T-helper 2 cell (primary cell): Measurements from ENCODE around the gene CCRL2.
"Not testable (repeated sequence)": the region's sequence is repeated elsewhere in the genome, so short reads cannot be mapped to it uniquely, and the experiment has no call there.

Source experiments
- DNase-seq, 5 experiments: peaks; one replicate each; pipeline versions ENCODE4 v3.0.0 to v3.0.0-alpha.2; 2012 to 2022

The CCRL2 gene

DNA sequence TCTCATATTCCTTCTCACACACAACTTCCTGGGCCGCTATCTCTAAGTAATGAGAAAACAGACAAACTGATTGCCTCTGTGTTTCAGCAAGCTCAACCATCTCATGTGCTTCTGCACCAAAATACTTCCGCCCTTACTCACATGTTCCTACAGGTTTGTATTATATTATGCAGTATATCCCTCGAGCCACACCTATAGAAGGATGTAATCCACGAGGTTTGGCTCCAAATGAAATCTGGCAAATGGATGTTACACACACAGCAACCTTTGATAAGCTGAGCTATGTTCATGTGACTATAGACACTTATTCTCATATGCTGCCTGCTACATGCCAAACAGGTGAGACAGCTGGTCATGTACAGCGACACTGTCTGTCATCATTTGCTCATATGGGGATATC is 22.6 kb downstream of the CCRL2 start:
- DNase-seq, result no peak

DNA sequence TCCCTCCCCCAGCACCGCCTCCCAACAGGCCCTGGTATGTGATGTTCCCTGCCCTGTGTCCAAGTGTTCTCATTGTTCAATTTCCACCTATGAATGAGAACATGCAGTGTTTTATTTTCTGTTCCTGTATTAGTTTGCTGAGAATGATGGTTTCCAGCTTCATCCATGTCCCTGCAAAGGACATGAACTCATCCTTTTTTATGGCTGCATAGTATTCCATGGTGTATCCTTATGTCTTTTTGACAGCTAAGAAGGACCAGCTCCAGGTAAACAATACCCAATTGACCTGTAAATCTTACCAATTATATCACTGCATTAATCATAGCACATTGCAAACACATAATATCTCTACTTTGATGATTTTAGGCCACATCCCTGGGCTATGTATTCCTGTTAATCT is 23.8 kb downstream of the CCRL2 start:
- not testable (repeated sequence) for DNase-seq

DNA sequence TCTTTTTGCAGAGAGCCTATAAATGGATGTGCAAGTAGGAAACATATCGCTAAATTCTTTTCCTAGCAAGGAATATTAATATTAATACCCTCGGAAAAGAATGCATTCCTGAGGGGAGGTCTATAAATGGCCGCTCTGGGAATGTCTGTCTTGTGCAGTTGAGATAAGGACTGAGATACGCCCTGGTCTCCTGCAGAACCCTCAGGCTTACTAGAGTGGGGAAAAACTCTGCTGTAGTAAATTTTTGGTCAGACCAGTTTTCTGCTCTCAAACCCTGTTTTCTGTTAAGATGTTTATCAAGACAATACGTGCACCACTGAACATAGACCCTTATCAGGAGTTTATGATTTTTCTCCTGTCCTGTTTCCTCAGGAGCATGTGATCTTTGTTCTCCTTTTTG is 24.8 kb downstream of the CCRL2 start:
- not testable (repeated sequence) for DNase-seq

GRCh38 chr3:46433118-46433517 is 26.1 kb downstream of the CCRL2 start:
- not testable (repeated sequence) for DNase-seq

GRCh38 chr3:46433841-46434240 is 26.8 kb downstream of the CCRL2 start:
- no peak for DNase-seq

- DNase-seq, result no peak
Observed at GRCh38 chr3:46435081-46435726, 28.1 kb downstream of the CCRL2 start.

- DNase-seq, result no peak
Observed at GRCh38 chr3:46438831-46439230, 31.8 kb downstream of the CCRL2 start.

GRCh38 chr3:46440531-46441294 is 33.7 kb downstream of the CCRL2 start:
- DNase-seq, result peak in 2 of 5 experiments; percentile 60 to 82

DNA sequence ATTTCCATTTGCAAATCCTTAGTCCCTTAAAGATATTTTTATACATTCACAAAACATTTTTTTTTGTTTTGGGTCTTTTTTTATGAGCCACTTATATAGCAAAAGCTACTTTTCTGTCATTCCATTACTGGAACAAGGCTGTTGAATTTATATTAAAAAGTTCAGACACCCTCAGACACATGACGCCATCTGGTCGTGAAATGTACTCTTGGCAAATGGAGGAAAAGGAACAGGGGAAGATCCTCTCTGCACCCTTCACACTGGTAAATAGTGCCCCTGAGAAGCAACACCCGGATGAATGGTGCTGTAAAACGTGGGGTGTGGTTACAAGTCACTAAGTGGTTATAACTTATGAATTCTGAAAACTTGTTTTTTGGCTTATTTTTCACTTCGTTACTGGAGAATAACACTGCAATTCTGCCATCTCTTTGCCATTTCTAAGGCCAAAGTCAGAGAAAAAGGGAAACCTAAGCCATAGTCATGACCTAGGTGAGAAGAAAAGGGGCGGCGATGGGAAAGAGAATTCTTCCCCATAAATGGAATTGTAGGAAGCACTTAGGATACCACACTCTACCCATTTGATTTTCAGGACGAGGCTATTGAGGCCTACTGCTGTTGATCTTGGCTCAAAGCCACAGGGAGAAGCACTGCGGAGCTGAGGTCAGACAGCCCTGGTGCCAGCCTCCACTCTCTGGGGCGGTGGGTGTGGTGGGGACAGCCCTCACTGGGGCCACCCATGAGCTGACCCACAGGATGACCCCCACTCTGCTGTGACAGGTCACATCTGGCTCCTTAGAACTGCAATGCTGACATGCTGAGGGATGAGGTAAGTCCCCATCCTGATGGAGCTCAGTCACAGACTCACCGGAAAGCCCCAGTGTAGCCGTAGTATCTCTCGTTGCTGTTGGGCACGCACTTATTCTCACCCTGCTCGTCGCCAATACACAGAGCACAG is 35.8 kb downstream of the CCRL2 start:
- no peak for DNase-seq

DNA sequence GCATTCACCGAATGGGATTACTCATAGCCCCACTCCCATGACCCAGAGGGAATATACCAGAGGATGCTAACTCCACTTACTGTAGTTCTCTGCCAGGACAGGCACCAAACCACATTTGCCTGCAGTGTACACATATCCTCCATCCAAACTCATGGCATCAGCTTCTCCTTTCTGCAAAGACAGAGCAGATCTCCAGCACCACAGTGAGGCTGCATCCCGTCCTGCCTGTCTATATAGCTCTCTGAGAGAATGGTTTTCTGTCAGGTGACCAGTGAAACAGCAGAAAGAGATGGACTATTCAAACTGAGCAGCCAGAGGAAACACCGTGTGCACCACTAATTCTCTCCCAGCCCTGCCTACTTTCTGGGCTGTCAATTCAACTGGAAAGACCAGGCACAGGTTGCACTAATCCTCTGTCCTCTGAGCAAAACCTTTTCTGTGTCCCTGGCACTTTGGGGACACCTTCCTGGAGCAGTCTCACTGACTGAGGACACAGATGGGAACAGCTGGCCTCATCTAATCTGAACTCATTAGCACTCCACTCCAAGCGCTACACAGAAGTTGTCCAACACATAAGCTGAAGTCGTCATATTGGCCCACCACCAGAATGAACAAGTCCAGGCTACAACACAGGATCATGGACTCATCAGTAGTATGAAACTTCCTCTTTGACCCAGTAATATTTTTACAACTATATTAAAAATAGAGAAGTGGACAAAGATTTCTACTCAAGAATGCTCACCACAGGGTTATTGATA is 40.3 kb downstream of the CCRL2 start:
- DNase-seq, result no peak

DNA sequence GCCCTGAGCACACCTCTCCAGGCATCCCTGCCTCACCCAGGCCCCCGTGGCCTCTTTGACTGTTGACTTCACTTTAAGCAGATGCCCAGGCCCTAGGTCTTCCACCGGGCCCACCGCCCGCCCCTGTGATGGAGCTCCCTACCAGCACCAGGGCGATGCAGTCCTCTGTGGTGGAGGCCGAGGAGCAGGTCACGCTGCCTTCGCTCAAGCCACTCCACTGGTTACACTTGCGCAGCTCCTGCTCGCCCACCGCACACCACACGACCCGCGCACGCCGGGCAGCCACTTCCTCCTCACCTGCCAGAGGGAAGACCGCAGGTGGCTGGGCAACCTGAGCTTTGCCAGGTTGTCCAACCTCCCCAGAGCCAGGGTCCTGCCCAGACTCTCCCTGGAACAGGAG is 41.7 kb downstream of the CCRL2 start:
- no peak for DNase-seq

GRCh38 chr3:46449755-46450552 is 42.9 kb downstream of the CCRL2 start:
- DNase-seq, result no peak

- DNase-seq, result peak in 1 of 5 experiments; percentile 8
Observed at GRCh38 chr3:46453526-46454208, 46.6 kb downstream of the CCRL2 start.

GRCh38 chr3:46454209-46454595 is 47.1 kb downstream of the CCRL2 start:
- DNase-seq, result no peak

DNA sequence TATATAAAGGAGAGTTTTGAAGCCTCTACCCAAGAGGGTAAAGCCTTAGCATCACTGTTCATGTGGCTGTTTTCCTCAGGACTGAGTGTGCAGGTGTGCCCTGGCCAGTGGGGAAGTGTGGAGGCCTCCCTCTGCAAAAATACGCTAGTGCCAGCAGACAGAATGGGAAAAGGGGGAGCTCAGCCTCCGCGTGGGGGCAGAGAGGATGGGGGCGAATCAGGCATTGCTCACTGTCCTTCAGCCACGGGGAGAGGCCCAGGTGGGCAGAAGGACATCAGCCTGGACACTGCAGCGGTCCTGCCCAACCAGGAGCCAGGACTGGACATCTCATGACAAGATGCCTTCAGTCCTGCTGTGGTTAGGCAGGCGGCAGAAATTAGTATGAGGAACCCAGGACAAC is 47.5 kb downstream of the CCRL2 start:
- no peak for DNase-seq

DNA sequence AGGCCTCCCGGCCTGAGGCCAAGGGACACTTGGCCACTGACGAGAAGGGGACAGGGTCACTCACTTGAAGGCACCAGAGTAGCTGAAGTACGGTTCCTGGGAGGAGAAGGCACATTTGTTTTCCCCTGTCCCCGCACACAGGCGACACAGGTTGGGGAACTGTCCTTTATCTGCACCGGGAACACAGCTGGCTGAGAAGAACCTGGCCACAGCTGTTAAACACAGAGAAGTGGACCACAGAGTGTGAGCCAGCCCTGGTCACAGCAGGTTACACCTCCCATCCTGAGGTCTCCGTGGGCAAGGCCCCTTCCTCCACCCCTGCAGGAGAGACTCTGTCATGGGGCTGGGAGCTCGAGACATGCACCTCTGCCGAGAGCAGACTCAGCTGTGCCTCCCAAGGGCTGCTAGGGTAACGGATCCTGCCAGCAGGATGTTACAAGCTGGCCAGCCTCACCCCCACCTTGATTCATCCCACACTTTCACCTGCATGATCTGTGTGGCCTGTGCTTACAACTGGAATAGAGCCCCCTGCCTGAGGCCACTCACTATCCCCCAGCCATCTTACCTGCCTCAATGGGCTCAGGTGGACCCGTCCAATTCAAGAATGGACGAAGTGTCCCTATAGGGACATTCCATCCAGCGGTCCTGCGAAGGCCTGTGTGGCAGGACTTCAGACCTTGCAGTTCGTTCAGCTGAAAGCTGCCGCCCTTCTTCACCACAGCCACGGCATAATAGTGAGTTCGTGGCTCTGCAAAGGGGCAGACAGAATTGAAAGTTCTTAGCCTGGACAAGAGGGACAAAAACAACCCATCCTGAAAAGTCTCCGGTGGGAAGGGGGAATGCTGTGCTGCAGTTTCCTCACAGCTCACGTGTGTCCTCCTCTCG is 48.4 kb downstream of the CCRL2 start:
- DNase-seq, result no peak

- DNase-seq, result no peak
Observed at GRCh38 chr3:46456118-46456517, 49.1 kb downstream of the CCRL2 start.
